ENCODE measurements around the gene CCDC142. TPM values are rescaled to one million over a fixed set of nuclear protein-coding genes. Genes with fewer than 3 reads are reported as not detected.
"Not testable (repeated sequence)": the region's sequence is repeated elsewhere in the genome, so short reads cannot be mapped to it uniquely, and the experiment has no call there.

CCDC142 gene
- total RNA-seq, 1 donor from 2014 or later: 4.6 TPM

DNA sequence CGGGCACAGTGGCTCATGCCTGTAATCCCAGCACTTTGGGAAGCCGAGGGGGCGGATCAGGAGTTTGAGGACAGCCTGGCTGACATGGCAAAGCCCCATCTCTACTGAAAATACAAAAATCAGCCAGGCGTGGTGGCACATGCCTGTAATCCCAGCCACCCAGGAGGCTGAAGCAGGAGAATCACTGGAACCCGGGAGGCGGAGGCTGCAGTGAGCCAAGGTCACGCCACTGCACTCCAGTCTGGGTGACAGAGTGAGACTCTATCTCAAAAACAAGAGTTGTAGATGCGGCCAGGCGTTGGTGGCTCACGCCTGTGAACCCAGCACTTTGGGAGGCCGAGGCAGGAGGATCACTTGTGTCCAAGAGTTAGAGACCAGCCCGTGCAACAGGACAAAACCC is 12.1 kb downstream of the CCDC142 start:
- not testable (repeated sequence) for ATAC-seq

DNA sequence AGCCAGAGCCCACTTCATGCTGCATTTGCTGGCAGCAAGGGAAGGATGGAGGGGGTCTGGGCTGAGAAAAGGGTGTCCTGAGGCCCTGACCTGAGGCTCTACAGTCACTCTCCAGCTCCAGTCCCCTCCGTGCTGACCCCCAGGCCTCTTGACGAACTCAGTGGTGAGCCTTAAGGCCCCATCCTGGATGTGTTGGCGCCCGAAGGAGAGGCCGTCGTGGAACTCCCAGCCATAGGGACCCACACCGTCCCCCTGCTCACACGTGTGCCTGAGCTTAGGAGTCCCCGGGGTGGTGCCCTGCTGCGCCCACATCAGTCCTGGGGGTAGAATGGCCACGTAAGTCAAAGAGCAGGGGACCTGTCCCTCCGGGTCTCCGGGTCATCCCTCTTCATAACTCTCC is 18.4 kb downstream of the CCDC142 start:
- peak; percentile 32 for ATAC-seq

DNA sequence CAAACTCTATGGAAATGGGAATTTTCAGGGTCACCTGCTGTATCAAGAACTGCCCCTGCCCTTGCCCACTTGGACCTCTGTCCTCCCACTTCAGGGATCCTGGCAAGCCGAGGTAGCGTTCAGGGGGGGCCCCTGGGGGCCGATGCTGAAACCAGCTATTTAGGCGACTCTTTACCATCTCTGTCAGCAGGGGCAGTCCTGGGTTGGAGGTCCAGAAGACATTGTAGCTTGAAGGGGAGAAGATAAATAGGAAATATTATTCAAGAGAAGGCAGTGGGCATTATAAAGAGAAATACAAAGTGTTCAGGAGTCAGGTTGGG is 20.1 kb downstream of the CCDC142 start:
- ATAC-seq: no peak

DNA sequence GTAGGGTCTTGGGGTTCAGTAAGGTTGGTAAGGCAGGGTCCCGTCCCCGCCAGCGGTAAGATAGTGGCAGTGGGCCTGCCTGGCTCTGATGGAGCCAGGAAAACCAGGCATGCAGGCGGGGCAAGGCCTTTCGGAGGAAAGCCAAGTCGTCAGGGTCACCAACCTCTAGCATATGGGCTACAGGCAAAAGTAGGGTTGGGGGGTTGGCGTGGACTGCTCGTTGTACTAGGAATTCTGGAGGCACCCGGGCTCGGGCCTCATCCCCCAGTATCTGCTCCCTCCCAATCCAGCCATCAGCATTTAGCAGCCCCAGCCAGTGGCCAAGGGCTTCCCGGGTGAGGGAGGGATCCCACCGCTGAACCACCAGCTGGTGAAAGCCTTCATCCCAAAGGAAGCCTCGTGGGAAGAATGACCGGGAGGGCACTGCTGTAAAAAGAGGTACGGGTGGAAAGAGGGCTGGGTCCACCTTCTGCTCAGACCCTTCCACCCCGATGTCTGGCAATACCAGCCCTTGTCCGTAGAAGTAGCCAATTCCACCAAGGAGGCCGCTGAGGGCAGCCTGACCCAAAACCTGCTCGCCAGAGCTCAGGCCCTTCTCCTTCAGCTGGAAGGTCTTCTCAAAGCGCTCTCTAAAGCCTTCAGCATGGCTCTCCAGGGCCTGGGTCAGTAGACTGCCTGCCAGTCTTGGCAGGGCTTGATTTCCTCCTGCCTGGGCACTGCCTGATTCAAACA is 20.6 kb downstream of the CCDC142 start:
- ATAC-seq: no peak

DNA sequence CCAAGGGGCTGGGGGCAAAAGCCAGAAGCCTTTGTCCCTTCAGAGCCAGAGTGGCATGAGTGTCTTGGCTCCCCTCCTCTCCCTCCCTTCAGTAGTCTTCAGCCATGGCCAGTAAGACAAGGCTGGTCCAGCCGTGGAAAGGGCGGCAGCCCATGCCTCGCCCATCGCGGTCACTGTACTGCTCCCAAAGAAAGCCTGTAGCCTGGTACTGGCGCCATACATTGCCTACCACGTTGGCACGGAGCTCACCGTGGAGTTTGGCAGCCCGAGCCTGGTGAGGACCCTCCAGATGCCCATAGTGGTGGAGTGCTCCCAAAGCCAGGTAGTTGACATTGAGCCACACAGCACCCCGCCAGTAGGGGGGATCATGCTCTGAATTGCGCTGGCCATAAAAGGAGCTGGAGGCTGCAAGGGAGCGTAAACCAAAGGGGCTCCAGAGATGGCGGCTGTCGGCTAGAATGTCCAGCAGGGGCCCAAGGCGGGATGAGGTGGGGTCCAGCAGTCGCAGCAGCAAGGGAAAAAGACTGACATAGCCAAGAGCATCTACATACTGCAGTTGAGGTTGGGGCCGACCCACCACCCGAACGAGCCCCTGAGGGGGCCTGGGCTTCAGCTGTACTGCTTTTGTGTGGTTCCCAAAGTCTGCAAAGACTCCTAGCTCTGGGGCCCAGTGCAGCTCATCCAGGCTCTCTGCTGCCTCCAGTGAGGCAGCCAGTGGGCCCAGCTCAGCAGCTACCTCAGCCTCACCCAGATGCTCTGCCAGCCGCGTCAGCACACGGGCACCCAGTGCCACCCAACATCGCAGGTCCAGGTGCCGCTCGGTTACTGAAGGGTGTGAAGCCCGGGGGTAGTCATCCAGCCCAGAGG is 21.4 kb downstream of the CCDC142 start:
- ATAC-seq: no peak

DNA sequence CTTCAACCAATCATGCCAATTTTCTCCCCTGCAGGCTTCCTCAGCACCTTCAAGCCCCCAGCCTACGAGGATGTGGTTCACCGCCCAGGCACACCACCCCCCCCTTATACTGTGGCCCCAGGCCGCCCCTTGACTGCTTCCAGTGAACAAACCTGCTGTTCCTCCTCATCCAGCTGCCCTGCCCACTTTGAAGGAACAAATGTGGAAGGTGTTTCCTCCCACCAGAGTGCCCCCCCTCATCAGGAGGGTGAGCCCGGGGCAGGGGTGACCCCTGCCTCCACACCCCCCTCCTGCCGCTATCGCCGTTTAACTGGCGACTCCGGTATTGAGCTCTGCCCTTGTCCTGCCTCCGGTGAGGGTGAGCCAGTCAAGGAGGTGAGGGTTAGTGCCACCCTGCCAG is 22.6 kb downstream of the CCDC142 start:
- ATAC-seq: not testable (repeated sequence)

DNA sequence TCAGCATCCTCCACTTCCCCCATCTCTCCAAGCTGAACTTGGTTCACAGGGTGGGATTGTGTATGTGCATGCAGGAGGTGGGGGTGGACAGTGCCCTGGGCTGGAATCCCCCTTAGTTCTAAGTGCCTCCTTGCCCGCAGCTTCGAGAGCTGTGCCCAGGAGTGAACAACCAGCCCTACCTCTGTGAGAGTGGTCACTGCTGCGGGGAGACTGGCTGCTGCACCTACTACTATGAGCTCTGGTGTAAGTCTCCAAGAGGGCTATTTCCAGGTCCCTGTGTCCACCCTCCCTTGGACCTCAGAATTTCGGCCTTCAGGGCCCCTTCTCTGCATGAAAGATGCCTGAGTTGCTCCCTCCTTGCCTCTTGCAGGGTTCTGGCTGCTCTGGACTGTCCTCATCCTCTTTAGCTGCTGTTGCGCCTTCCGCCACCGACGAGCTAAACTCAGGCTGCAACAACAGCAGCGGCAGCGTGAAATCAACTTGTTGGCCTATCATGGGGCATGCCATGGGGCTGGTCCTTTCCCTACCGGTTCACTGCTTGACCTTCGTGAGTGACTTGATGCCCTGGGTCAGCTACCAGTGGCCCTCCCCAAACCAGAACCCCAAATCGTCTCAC is 23.2 kb downstream of the CCDC142 start:
- ATAC-seq: not testable (repeated sequence)

DNA sequence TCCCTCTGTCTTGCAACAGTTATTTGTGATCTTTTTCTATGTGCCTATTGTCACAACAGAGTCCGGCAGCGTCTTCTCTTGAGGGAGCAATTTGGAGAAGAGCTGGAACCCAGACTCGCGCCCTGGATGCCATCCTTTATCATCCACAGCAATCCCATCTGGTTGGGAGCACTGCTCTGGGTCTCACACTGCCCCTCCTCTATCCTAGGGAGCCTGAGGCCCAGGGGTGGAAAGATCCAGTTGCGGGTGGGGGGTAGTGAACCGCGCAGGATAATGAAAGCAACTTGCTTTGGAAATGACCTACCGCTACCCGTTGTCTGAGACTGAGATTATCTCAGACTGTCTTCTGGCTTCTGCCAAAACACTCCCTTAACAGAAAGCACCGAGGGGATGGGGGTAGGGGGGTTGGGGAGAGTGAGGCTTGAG is 23.8 kb downstream of the CCDC142 start:
- no peak for ATAC-seq

DNA sequence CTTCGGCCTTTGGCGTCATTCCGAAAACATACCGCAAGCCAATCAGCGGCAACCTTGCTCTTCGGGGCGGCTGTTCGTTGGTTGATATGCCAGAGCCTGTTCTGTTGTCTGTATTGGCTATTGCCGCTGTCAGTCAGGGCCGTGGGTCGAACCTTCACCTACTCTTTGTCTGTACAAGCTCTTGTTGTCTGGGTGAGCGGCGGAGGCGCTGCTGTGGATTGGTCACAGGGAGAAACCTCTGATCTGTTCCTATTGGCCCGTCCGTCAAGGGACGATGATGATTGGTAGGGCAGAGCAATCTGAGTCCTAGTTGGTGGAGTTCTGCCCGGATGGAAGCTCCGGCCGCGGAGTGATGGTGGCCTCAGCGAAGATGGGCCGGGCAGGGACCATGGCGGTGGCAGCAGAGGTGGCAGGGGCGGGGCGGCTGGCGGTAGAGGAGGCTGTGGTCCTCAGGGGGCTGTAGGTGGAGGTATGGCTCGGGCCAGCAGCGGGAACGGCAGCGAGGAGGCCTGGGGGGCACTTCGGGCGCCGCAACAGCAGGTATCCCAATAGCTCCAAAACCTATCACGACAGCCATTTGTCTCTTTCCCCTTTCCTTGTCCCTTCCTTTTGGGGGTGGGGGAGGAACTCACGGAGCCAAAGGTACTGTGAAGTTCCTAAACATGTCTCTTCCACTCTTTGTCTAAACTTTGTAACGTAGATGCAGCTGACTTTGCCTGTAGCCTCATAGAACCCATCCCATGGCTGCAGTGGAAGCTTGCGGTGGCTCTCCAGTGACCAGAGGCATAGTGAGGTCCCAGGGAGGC is 24.5 kb downstream of the CCDC142 start, which contains the start of gene WBP1:
TSS of gene WBP1 (plus strand) at position 307 of the 806 bp plus-strand sequence. CDS start at position 472, 165 bp downstream.
- ATAC-seq: peak; percentile 93

DNA sequence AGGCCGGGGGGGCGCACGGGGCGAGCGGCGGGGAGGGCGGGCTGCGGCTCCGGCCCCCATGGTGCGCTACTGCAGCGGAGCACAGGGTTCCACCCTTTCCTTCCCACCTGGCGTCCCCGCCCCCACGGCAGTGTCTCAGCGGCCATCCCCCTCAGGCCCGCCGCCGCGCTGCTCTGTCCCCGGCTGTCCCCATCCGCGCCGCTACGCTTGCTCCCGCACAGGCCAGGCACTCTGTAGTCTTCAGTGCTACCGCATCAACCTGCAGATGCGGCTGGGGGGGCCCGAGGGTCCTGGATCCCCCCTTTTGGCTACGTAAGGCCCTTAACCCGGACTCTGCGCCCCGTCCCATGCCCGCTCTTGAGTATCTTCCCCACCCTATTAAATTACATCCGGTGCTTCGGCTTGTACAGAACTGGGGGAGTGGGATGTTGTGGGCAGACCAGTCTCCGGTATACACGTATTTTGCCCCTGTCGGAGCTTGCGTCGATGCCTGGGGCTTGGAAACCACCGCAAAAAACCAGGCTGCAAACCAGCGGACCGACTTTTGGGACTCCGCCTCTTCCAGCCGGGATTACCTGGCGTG is 25.2 kb downstream of the CCDC142 start:
- peak; percentile 42 for ATAC-seq

DNA sequence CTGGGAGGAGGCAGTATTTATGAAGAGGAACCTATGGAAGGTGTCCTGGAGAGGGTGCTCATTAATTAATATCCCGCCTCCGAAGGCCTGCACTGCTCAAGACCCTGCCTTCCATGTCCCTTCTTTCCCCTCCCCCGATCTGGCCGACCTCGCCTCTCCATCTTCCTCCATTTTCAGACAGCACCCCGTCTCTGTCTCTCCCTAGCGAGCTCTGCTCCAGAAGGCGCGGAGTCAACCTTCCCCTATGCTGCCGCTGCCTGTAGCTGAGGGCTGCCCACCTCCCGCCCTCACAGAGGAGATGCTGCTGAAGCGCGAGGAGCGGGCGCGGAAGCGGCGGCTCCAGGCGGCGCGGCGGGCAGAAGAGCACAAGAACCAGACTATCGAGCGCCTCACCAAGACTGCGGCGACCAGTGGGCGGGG is 25.7 kb downstream of the CCDC142 start:
- ATAC-seq: no peak

DNA sequence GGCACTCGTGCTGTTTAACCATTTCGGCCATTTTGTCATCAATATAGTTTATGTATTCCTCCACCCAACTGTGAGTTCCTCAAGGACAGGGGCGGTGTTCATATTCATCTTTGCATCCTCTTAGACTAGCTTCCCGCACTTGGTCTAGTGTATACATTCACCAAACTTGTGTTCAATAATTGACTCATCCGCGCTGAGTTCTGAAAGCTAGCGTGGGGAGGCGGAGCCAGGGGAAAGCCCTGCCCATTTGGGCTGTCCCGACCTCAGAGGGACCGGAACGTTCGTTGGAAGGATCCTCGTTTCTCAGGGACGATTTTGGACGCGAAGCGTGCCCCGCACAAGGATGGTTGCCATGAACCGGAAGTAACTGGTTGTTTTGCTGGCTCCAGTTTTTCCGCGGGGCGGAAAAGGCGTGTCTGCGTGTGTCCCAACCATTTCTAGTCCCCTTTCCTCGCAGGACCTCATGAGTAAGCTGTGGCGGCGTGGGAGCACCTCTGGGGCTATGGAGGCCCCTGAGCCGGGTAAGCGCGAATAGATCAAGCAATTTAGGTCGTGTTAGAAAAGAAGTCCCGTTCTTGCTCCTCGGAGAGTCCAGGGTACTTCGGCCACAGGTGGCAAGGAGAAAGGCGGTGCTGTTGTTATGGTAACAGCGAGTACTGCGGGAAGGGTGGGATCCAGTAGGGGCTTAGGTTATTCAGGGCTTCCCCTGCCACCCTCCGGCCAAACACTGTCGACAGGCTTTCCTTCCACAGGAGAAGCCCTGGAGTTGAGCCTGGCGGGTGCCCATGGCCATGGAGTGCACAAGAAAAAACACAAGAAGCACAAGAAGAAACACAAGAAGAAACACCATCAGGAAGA is 27.9 kb downstream of the CCDC142 start, which contains the start of gene INO80B:
TSS of gene INO80B (plus strand) at position 434 of the 858 bp plus-strand sequence. CDS start at position 464, 30 bp downstream.
- ATAC-seq: peak; percentile 75

DNA sequence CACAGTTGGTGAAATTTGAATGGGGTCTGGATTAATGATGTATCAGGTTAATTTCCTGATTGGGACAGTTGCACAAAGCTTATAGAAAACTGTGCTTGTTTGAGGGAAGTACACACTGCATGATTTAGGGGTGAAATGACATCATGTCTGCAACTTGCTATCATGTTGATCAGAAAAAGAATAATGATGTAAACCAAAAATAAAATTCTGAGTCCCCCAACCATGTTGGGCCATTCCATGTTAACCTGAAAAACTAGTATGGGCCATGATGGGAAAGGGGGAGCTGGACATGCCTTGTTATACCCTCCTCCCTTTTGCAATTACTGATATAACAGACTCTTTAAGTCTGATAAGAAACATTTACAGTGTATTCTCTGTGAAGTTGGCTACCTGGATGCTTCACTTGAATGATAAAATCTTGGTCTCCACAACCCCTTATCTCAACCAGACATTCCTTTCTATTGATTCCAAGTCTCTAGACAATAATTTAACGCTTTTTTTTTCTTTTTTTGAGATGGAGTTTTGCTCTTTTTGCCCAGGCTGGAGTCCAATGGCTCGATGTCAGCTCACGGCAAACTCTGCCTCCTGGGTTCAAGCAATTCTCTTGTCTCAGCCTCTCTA is 32.1 kb downstream of the CCDC142 start:
- ATAC-seq: no peak

DNA sequence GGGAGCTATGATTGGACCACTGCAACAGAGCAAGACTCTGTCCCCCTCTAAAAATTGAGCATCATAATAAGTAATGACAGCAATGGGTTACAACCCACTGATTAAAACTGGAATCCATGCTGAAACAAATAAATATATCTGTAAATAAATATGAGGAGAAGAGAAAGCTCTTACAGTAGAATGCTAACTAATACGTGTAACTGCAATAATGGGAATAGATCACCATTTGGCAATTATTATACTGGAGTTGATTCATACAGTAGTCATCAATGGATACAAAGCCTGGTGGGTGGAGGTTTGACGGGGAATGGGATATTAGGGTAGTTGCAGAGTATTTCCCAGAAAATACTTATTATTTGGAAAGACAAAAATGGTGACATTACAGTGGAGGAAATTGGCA is 34.0 kb downstream of the CCDC142 start:
- ATAC-seq: no peak

DNA sequence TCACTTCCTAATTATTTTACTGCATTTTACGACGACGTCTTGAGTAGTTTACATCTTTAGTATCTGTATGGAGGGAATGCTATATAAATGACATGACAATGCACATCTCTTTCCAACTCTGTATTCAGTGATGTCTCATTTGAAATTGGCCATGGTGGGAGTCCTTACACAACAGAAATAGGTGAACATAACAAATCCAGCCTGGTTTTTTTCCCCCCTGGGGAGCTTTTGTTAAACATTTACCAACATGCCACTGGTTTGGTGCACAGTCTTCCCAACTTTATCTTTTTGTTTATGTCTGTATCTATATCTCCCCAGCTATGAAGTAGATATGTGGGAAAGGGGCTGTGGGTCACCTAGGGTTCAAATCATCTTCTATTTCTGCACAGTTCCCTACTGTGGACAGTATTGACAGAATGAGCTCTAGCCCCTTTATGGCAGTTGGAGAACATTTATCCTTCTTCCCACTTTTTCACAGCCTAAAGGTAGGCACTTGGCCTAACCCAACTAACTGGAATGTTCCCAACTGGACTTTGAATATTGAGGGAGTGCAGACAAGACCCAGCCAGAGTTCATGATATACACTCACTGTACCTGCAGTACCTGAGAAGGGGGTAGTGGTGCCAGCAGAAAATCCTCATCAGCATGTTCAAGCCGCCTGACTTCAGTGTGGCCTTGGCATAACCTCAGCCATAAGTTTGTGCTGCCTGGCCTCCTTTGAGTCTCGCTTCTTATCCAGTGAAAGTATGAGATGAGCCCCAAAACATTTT is 35.4 kb downstream of the CCDC142 start:
- ATAC-seq: no peak

DNA sequence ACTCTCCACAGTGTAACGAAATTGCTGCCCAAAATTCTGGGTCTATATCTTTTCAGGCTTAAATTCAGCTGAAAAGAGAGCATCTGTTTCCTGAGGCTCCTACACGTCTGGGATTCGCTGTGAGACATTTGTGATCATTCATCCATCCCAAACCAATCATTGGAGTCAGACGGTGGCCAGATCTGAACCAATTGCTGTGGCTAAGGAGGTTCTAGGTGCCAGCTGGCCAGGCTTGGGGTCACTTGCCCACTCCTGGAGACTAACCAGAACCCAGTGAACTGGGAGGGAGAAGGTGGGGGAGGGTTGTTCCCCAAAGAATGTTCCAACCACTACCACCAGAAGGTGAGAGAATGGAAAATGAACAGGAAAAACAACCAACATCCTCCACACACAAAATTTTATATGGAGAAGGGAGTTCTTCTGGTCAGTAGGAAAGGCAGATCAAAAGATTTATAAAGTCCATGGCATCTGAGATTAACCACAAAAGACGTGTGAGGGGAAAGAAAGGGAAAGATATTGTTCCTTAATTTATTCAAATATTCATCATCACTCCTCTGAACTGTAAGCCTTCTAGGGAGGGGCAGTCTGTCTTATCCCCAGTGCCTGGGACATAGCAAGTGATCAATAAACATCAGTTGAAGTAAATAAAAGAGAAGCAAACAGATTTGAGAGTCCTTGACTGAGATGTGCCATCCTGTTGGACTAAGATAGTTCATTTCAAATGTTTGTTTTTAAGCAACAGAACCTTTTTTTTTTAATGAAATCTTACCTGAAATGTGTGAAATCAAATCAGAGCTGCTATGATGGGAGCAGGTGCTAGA is 38.1 kb downstream of the CCDC142 start:
- no peak for ATAC-seq

DNA sequence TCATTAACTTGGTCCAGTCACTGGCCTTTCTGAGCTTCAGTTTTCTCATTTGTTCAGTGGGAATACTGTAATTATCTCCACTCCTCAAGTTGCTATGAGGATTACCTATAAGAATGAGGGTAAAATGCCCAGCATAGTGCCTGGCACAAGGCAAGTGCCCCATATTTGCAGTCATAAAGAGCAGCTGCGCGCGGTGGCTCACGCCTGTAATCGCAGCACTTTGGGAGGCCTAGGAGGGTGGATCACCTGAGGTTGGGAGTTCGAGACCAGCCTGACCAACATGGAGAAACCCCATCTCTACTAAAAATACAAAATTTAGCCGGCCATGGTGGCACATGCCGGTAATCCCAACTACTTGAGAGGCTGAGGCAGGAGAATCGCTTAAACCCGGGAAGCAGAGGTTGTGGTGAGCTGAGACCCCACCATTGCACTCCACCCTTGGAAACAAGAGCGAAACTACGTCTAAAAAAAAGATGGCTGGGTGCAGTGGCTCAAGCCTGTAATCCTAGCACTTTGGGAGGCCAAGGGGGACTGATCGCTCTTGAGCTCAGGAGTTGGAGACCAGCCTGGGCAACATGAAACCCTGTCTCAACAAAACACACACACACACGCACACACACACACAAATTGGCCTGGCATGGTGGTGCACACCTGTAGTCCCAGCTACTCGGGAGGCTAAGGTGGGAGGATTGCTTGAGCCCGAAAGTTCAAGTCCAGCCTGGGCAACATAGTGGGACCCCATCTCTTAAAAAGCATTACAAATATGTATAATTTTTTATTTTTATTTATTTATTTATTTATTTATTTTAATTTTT is 40.1 kb downstream of the CCDC142 start:
- ATAC-seq: not testable (repeated sequence)
